ENCODE data around the gene SETDB2. TPM values are rescaled to one million over a fixed set of nuclear protein-coding genes. Genes with fewer than 3 reads are reported as not detected.

The SETDB2 gene
- total RNA-seq, 2 donors from 2014 or later, result 9.0 to 9.1 TPM

DNA sequence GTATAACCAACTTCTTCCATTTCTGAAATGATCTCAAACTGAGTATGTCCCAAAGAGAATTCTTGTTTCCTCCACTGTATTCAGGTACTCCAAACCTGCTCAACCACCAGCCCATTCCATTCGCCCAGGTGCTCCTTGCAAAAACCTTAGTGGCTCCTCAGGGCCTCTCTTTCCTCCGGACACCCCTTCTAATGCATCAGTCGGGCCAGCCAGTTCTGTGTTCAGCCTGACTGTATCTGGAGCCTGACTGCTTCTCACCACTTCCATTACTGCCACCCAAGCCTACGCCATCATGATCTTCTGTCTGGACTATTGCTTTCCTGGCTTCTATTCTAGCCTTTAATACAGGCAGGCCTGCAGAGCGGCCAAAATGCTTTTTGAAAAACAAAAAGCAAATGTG, 53.2 kb downstream of the SETDB2 start:
- DNase-seq (ENCODE audit: low spot score) (no peak), ATAC-seq (ENCODE audit: insufficient number of reproducible peaks, low FRiP score, low read depth) (no peak)
- H3K27ac ChIP-seq, result peak overlapping the region; percentile 93 to 95
- H3K36me3 ChIP-seq, result no peaks in the 10 kb centered on the region
- H3K4me3 ChIP-seq, result no peak overlapping the region
- H3K4me1 ChIP-seq (ENCODE audit: control insufficient read depth in 1 of 2, low read depth in 2 of 2), result peaks cover 7 to 24% of the 10 kb centered on the region in 2 donors
- H3K9me3 ChIP-seq, result no peaks in the 10 kb centered on the region
- TF ChIP-seq, protein P1, sequence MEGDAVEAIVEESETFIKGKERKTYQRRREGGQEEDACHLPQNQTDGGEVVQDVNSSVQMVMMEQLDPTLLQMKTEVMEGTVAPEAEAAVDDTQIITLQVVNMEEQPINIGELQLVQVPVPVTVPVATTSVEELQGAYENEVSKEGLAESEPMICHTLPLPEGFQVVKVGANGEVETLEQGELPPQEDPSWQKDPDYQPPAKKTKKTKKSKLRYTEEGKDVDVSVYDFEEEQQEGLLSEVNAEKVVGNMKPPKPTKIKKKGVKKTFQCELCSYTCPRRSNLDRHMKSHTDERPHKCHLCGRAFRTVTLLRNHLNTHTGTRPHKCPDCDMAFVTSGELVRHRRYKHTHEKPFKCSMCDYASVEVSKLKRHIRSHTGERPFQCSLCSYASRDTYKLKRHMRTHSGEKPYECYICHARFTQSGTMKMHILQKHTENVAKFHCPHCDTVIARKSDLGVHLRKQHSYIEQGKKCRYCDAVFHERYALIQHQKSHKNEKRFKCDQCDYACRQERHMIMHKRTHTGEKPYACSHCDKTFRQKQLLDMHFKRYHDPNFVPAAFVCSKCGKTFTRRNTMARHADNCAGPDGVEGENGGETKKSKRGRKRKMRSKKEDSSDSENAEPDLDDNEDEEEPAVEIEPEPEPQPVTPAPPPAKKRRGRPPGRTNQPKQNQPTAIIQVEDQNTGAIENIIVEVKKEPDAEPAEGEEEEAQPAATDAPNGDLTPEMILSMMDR (IDR thresholded peaks at IDR 0.05), result no peak
- no peaks in the 10 kb centered on the region for H3K27me3 ChIP-seq (replicated peaks; ENCODE audit: insufficient read depth)

DNA sequence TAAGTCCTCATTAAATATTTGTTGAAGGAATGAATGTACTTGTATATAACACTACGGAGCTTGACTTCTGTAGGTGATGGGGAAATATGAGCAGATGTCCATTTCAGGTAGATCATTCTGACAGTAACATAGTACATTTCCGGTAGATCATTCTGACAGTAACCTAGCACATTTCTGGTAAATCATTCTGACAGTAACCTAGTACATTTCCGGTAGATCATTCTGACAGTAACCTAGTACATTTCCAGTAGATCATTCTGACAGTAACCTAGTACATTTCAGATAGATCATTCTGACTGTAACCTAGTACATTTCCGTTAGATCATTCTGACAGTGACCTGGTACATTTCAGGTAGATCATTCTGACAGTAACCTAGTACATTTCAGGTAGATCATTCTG, 54.1 kb downstream of the SETDB2 start:
- no peaks in the 10 kb centered on the region for H3K9me3 ChIP-seq
- TF ChIP-seq, protein P1 (IDR thresholded peaks at IDR 0.05), result no peak
- no peak for DNase-seq (ENCODE audit: low spot score)
- no peak overlapping the region for H3K4me3 ChIP-seq
- H3K27ac ChIP-seq, result peak overlapping the region in 1 of 2 donors; percentile 93
- H3K4me1 ChIP-seq (ENCODE audit: control insufficient read depth in 1 of 2, low read depth in 2 of 2), result peaks cover 7 to 24% of the 10 kb centered on the region in 2 donors
- ATAC-seq (ENCODE audit: insufficient number of reproducible peaks, low FRiP score, low read depth), result no peak
- no peaks in the 10 kb centered on the region for H3K36me3 ChIP-seq
- H3K27me3 ChIP-seq (replicated peaks; ENCODE audit: insufficient read depth), result no peaks in the 10 kb centered on the region

DNA sequence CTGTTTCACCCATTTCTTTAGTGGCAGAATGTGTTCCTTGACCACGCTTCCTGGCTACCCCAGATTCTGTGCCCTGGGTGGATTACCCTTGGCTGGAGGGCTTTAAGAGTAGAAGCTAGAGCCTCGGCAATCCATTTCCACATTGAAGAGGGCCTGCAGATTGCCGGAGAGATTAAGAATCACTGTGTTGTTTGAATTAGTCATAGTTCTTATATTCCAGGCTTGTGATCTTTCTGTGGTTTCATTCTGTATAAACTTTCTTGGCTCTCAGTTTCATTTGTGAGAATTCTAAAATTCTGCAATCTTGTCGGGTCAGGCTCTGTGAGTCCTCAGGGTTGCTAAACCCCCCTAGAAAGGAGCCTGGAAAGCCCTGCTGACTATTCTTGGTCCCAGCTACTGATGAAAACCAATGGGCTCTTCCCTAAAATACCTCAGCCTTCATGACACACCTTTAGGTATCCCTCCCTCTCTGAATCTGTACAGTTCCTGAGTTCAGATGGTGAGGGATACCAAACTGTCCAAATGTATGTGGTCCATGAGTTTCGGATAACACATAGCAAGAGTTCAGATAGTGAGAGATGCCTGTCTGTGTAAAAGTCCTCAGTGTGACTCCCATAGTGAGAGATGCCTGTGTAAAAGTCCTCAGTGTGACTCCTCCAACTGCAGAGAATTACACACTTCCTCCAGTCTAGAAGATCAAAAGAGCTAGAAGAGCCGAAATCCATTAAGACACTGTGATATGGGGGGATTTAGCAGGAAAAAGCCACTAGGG, 56.0 kb downstream of the SETDB2 start:
- peak overlapping the region; percentile 20 to 42 for H3K27ac ChIP-seq
- peaks cover 0 to 17% of the 10 kb centered on the region in 2 donors for H3K4me1 ChIP-seq (ENCODE audit: control insufficient read depth in 1 of 2, low read depth in 2 of 2)
- no peaks in the 10 kb centered on the region for H3K36me3 ChIP-seq
- ATAC-seq (ENCODE audit: insufficient number of reproducible peaks, low FRiP score, low read depth) (no peak), DNase-seq (ENCODE audit: low spot score) (no peak)
- H3K4me3 ChIP-seq, result no peak overlapping the region
- H3K27me3 ChIP-seq (replicated peaks; ENCODE audit: insufficient read depth), result no peaks in the 10 kb centered on the region
- H3K9me3 ChIP-seq, result no peaks in the 10 kb centered on the region
- TF ChIP-seq, protein P1 (IDR thresholded peaks at IDR 0.05), result no peak

GRCh38 chr13:49502954-49503353, 58.9 kb downstream of the SETDB2 start:
- H3K27ac ChIP-seq, result no peak overlapping the region

GRCh38 chr13:49503951-49504350, 59.9 kb downstream of the SETDB2 start:
- no peaks in the 10 kb centered on the region for H3K9me3 ChIP-seq
- TF ChIP-seq, protein P1 (IDR thresholded peaks at IDR 0.05), result no peak
- peaks cover 0 to 8% of the 10 kb centered on the region in 2 donors for H3K4me1 ChIP-seq (ENCODE audit: control insufficient read depth in 1 of 2, low read depth in 2 of 2)
- H3K27me3 ChIP-seq (replicated peaks; ENCODE audit: insufficient read depth), result no peaks in the 10 kb centered on the region
- DNase-seq (ENCODE audit: low spot score) (no peak), ATAC-seq (ENCODE audit: insufficient number of reproducible peaks, low FRiP score, low read depth) (no peak)
- H3K36me3 ChIP-seq, result no peaks in the 10 kb centered on the region
- H3K27ac ChIP-seq, result no peak overlapping the region
- H3K4me3 ChIP-seq, result no peak overlapping the region

More at GRCh38 chr13:49502954-49503353, 58.9 kb downstream of the SETDB2 start:
- Histone ChIP-seq H3K36me3 (no peaks in the 10 kb centered on the region), H3K9me3 (no peaks in the 10 kb centered on the region), H3K4me1 (ENCODE audit: control insufficient read depth in 1 of 2, low read depth in 2 of 2) (peaks cover 0 to 8% of the 10 kb centered on the region in 2 donors), H3K27me3 (replicated peaks; ENCODE audit: insufficient read depth) (no peaks in the 10 kb centered on the region), H3K4me3 (no peak overlapping the region)
- TF ChIP-seq, protein P1 (IDR thresholded peaks at IDR 0.05), result no peak
- ATAC-seq (ENCODE audit: insufficient number of reproducible peaks, low FRiP score, low read depth), result no peak
- no peak for DNase-seq (ENCODE audit: low spot score)

Measured in thoracic aorta (tissue), 2 donors.